NB4 (cell line): ENCODE data around the gene TBC1D1.

Experiments used
- CTCF ChIP-seq: IDR thresholded peaks from one replicate; pipeline ENCODE4 v1.5.1; 2012; ENCODE audit warnings: low read depth, low read length
- MAX ChIP-seq: IDR thresholded peaks from 2 replicates; pipeline ENCODE4 v1.6.1; 2011; ENCODE audit warnings: low read depth, low read length
- POLR2A ChIP-seq: IDR thresholded peaks from 2 replicates; pipeline ENCODE4 v1.6.1; 2011; ENCODE audit warnings: mild to moderate bottlenecking; ENCODE audit not compliant: insufficient read length; ENCODE audit errors: extremely low read depth

GRCh38 chr4:37902212-37902611, 11.3 kb downstream of the TBC1D1 start:
- TF ChIP-seq CTCF (no peak), MAX (no peak), POLR2A (no peak)
